ENCODE measurements around the gene VPS13D.

DNA sequence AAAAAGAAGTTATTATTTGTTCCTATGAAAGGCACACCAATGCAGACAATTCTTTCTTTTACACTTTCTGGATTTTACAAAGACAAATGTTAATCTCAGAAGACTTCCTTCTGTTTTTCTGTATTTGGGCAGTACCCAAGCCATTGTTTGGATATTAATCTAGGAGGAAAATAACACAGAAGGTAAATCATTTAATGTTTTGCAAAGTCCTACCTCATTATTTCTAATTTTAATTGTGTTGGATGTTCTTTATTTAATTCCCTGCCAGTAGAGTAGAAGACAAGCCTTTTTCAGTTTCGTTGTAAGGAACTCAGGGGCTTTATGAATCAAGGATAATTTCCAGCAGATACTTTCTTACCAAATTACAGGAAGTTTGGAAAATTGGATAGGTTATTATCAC is 118.3 kb downstream of the VPS13D start:
- TF ChIP-seq, protein P1, sequence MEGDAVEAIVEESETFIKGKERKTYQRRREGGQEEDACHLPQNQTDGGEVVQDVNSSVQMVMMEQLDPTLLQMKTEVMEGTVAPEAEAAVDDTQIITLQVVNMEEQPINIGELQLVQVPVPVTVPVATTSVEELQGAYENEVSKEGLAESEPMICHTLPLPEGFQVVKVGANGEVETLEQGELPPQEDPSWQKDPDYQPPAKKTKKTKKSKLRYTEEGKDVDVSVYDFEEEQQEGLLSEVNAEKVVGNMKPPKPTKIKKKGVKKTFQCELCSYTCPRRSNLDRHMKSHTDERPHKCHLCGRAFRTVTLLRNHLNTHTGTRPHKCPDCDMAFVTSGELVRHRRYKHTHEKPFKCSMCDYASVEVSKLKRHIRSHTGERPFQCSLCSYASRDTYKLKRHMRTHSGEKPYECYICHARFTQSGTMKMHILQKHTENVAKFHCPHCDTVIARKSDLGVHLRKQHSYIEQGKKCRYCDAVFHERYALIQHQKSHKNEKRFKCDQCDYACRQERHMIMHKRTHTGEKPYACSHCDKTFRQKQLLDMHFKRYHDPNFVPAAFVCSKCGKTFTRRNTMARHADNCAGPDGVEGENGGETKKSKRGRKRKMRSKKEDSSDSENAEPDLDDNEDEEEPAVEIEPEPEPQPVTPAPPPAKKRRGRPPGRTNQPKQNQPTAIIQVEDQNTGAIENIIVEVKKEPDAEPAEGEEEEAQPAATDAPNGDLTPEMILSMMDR (IDR thresholded peaks at IDR 0.05), result no peak
- no peak for TF ChIP-seq POLR2A (IDR thresholded peaks at IDR 0.05)
